IPS-NIHi7 (cell line): ENCODE data around the gene ESM1.

ENCODE experiments used
- DNase-seq: peaks from one replicate; pipeline ENCODE4 v3.0.0; 2012; ENCODE audit warnings: mixed read lengths; ENCODE audit errors: extremely low spot score

ESM1 gene

DNA sequence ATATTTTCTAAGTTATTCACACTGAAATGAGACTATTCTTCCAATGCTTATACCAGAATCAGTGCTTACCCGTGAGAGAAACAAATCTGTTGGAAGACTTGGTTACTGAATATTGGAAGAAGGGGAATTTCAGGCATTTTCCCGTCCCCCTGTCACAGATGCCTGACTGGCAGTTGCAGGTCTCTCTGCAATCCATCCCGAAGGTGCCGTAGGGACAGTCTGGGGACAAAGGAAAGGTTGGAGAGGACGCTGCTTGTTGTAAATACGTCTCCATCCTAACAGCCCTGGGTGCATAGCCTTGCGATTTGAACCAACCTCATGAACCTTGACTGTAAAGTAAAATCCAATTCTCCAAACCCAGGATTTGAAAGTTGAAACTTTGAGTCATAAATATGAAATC is 3.5 kb downstream of the ESM1 start:
- no peak for DNase-seq

DNA sequence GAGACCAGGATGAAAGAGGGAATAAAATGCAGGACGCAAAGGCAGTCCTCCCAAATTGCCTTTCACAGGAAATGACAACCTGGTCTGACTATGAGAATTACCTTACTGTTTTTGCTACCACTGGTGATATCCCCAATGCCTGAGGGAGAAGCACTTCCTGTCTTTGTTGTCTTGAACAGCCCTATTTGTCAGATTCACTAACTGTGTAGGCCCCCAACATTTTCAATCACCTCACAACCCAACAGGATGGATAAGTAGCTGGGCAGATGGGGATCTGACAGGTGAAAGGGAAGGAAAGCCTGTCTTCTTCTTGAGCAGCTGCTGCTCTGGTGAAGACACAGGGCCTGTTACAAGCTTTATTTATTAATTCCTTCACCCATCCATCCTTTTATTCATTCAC is 9.7 kb downstream of the ESM1 start:
- DNase-seq = no peak

DNA sequence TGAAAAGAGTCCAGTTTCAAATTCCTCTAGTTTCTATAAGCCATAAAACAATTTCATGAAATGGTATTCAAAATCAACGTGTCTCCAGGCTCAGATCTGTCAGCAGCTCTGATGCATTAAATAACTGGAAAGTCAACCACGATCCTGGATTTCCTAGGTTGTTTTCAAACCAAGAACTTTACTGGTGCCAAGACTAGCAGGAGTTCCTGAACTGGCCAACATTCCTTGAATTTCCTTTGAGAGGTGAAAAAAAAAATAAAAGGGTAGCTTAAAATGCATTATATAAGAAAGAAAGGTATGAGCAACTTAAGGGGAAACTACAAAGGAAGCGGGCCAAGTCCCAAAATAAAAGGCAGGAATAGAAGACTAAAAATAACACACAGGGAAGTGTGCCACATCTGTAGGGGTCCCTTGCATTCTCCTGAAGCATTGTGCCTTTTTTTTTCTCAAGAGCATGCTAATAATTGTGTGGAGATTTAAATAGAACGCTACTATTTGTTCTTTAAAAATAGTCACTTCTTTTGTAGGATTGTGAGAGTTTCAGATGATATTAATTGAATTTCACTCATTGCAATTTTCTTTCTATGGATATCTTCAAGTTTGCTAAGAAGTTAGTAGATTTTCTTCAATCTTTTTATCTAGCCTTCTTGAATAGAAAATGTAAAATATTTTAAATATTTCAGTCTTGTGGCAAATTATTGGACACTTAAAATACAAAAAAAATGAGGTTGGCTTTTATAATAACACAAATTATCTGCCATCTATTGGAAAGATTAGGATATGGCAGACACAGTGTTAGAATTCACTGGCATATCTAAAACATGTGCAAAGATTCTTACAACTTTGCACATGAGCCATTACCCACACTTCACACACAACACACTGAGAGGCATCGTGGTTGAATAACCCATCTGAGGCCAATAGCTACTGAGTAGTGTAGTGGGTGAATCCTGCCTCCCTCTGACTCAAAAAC is 15.3 kb downstream of the ESM1 start:
- no peak for DNase-seq

DNA sequence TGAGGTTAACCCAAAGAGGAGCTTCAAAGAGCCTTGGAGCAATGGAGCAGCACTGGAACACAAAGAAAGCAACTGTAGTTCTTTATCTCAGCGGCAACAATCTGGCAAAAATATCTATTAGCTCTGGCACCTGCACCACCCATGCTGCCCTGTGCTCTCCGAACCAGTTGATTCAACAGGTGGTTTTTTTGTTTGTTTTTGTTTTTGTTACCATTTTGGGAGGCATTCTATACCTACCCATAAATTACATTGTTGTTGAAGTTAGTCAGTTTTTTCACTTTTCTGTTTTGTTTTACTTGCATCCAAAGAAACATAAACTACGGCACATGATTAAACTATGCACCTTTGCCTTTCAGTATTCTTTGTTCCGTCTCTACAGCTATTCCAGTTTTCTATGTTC is 16.2 kb downstream of the ESM1 start:
- no peak for DNase-seq

DNA sequence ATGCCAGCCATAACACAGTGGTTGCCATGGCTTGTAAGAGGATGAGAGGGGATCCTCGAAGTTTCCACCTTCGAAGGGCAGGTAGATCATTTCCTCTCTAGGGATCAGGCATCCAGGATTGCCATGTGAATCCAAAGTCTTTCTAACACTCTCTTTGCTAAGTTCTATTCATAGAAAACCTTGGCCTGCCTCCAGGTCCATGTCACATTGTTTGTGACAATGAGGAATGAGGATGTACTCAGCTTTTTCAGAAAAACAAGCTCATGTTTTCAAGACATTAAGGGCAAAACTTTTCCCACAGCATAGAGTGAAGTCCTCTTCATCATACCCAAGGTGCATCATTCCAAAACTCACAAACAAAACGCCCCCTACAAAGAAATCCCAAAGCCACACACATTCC is 19.6 kb downstream of the ESM1 start:
- no peak for DNase-seq

DNA sequence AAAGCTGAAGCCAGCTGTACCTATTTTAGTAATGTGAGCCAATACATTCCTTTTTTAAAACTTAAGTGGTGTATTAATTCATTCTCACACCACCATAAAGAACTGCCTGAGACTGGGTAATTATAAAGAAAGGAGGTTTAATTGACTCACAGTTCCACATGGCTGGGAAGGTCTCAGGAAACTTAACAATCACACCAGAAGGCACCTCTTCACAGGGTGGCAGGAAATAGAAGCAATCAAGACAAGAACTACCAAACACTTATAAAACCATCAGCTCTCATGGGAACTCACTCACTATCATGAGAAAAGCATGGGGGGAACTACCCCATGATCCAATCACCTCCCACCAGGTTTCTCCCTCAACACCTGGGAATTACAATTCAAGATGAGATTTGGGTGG is 21.0 kb downstream of the ESM1 start:
- DNase-seq = no peak

DNA sequence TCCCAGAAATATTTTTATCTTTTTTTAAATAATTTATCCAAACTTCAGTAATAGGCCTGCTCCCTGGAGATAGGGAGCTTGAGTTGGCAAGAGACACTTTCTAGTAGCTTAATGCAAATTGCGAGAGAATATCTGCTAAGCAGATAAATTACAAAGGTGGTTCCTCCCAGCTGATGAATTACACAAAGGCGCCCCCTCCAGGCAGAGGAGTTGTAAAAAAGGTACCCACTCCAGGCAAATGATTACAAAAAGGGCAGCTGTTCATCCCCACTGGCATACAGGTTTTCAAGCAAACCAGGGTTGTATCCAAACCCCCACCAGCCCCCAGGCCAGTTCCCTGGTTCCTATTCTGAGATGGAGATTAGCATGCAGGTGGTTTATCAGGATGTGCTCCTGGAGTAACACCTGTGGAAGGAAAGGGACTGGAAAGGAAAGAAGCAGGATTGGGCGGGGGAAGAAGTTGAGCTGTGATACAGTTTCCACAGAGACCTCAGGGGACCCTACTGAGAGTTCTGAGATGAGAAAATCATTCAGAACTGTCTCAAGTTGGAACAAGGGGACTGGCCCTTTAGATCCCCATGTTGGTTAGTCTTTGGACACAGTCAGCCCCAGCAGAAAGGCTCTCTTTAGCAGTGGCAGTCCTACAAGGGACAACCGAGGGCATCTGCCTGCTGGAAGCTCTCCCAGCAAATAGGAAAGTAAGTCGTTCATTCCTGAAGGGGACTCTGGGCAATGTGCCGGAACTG is 25.5 kb downstream of the ESM1 start:
- peak; percentile 64 for DNase-seq

DNA sequence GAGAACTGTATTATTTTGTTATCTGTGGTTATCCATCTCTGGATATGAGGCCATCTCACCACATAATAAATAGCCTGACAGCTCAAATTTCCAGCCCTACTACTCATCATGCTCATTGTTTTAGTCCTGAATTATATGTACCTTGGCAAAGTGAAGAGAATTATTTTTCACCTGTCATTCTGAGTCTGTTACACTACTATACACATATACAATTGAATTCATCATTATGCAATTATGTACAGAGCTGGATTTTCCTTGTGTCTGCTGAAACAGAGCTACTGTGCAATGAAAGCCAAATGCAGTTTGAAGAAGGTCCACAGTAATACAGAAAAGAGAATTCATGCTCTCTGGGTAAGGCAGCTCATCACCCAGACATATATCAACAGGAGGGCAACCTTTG is 28.5 kb downstream of the ESM1 start:
- DNase-seq = no peak

DNA sequence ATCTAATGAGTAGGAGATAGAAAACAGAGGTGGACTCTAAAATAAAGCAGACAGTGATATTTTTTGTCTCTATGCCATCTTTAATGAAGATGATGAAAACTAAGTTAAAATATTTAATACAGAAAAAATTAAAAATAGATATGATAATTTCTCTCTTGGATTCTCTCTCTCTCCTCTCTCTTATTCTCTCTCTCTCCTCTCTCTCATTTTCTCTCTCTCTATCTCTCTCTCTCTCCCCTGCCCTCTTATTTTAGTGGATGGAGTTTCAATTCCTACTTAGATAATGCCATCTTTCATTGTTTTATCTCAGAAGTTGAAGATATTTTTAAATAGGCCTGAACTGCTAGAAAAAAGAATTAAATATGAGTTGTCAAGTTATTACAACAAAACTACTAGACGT is 38.2 kb downstream of the ESM1 start:
- DNase-seq = no peak

DNA sequence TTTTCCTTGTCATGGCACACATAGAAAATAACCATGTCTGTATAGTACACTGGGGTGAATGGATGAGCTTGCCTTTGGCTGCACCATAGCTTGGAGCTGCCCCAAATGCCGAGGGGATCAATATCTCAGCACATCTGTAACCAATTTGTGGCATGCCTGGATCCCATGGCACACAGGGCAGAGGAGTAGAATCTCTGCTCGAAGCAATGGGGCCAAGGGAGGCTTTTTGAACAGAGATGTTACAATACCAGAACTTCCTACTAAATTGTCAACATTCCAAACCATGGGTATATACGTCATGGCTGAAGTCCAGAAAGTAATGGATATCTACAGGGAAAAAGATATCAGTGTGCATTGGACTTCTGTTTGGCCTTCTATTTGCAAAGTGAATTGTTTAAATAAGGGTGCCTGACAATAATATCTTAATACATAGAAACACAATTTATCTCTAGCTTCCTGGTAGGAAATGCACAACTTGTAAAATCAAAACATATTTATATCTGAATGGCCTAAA is 39.0 kb downstream of the ESM1 start:
- no peak for DNase-seq

DNA sequence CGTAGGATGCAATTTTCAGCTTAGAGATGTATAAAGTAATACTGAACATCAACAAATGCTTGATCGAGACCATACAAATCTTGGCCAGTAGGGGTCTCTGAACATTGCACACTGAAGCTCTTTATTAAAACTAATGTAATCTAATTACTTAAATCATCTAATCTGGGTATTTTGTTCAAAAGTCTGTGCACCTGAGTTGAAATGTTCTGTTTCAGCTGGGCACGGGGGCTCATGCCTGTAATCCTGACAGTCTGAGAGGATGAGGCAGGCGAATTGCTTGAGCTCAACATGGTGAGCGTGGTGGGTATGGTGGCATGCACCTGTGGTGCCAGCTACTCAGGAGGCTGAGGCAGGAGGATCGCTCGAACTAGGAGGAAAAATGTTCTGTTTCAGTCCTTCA is 41.0 kb downstream of the ESM1 start:
- no peak for DNase-seq

DNA sequence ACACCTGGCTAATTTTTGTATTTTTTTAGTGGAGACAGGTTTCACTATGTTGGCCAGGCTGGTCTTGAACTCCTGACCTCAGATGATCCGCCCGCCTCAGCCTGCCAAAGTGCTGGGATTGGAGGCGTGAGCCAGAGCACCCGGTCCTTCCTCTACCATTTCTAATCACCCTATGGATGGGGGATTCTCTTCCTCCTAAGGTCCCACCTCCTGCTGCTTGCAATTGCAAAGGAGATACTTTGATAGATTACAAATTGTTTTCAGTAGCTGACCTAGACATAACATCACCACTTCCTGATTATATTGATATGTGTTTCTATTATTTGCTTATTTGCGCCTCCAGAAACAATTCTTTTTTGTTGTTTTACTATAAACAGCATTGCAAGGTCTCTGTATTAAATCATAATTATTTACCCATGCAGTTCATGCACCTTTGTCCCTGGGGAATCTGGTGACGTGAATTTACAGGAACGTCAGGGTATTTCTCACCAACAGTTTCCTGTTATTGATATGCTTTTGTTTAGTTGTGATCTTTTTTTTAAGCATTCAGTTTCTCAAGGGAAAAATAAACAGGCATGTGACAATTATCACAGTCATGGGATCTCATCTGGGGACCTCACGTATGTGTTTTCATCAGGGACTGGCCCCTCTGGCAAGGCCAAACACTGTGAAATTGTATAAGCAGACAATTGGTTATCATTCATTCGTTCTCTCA is 43.2 kb downstream of the ESM1 start:
- DNase-seq = no peak

DNA sequence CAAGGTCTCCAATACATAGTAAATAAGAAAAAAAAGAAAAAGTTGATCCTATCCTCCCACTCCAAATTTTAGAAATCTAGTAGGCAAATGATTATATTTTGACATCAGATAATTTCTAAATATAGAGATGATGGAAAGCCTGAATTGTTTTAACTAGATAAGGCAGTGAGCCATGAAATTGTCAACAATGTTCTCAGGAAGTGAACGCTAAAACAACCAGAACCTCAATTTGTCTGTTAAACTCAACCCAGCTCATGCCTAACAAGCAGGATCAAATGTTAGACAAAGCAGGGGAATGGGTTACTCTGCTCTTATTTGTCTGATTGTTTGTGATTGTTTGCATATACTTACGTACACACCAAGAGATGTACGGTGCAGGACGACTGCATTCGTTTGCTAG is 49.2 kb downstream of the ESM1 start:
- DNase-seq = no peak

DNA sequence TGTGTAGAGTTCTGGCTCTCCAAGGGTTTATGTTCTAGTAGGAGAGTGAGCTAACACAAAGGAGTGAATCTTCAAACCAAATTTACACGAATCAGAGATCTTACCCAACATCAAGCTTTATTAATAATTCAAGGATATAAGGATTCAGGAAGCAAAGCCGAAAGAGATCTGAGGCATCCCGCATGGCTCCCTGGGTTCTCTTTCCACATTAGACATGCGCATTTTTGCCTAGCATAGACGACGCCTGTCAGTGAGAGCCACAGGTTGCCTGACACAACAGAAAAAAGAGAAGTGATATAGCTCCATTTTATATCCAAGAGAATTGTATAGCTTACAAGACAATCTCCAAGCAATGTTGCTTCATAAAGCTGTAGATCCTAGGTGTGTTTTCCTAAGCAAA is 52.6 kb downstream of the ESM1 start:
- no peak for DNase-seq

DNA sequence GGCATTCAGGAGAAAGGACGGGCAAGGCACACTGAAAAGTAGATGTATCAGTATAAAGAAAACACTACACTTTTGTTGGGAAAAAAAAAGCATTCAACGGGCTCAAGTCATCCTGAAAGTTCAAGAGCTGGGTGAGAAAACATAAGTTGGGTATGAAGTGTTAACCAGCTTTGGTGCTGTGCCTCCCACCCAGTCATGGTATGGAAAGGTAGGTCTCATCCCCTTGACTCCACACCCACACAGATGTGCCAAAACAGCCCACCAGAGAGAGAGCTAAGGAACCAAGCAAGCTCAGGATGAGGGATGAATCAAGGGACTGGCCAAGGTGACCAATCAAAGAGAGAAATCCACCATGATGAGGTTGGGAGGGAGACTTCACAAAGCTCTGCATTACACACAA is 54.7 kb downstream of the ESM1 start:
- no peak for DNase-seq
